Rectal smooth muscle tissue (tissue), 1 donor: ENCODE measurements around the gene ZNF768.

ENCODE experiments used
- H3K27ac ChIP-seq: one replicate; pipeline ENCODE4 v1.7.0; 2013; ENCODE audit warnings: low read depth, low read length, inconsistent platforms
- H3K27me3 ChIP-seq: one replicate; pipeline ENCODE4 v1.7.0; 2013; ENCODE audit warnings: low read length; ENCODE audit not compliant: control insufficient read depth, insufficient read depth
- H3K36me3 ChIP-seq: one replicate; pipeline ENCODE4 v1.7.0; 2013; ENCODE audit warnings: low read length; ENCODE audit not compliant: control insufficient read depth, insufficient read depth
- H3K4me1 ChIP-seq: one replicate; pipeline ENCODE4 v1.7.0; 2013; ENCODE audit warnings: low read length; ENCODE audit not compliant: control insufficient read depth, insufficient read depth
- H3K4me3 ChIP-seq: one replicate; pipeline ENCODE4 v1.7.0; 2013; ENCODE audit warnings: low read length
- H3K9ac ChIP-seq: one replicate; pipeline ENCODE4 v1.7.0; 2013; ENCODE audit warnings: low read length

Gene ZNF768

GRCh38 chr16:30535106-30535776, 8.9 kb upstream of the ZNF768 start:
- Histone ChIP-seq H3K27me3 (no peaks in the 10 kb centered on the region), H3K9ac (peak overlapping the region; percentile 69), H3K4me3 (peak overlapping the region; percentile 80), H3K27ac (peak overlapping the region; percentile 92), H3K36me3 (peaks cover 4% of the 10 kb centered on the region), H3K4me1 (peaks cover 4% of the 10 kb centered on the region)

- Histone ChIP-seq H3K27me3 (no peaks in the 10 kb centered on the region), H3K36me3 (peaks cover 4% of the 10 kb centered on the region), H3K9ac (peak within 1 kb of the TSS; percentile 92), H3K4me1 (peaks cover 4% of the 10 kb centered on the region), H3K27ac (peak within 1 kb of the TSS; percentile 92), H3K4me3 (peak within 1 kb of the TSS; percentile 80)
Measured at GRCh38 chr16:30534368-30535105, 8.2 kb upstream of the ZNF768 start, which contains the start of gene ZNF747. Gene ZNF747 (minus strand): TSS chr16:30534858. CDS start chr16:30534679, 179 bp downstream.

DNA sequence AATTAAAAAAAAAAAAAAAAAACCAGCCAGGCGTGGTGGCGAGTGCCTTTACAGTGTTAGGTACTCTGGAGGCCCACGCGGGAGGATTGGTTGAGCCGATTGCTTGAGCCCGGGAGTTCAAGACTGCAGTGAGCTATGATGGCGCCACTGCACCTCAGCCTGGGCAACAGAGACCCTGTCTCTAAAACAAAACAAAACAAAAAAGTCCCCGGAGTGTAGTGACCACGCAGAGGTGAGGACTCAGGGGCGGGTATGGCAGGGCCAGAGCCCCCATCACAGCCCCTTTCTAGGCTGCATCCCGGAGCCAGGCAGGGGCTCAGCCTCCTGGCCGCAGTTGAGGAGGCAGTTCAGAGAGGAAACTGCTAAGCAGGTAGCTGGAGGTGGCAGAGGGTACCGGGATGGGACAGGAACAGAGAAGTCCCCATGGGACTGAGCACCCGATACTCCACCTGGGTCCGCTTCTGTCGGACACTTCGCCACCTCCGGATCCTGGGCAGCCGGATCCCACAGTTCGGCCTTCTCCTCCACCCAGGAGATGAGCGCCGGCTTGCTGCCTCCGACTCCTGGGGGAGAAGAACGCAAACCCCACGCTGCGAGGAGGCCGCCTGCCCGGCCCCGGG, 7.5 kb upstream of the ZNF768 start:
- Histone ChIP-seq H3K9ac (peak overlapping the region; percentile 92), H3K27ac (peak overlapping the region; percentile 92), H3K36me3 (peaks cover 4% of the 10 kb centered on the region), H3K4me1 (peaks cover 4% of the 10 kb centered on the region), H3K27me3 (no peaks in the 10 kb centered on the region), H3K4me3 (peak overlapping the region; percentile 80)

- Histone ChIP-seq H3K4me3 (peak overlapping the region; percentile 80), H3K4me1 (peaks cover 4% of the 10 kb centered on the region), H3K27ac (no peak overlapping the region)
Measured at GRCh38 chr16:30533146-30533522, 6.8 kb upstream of the ZNF768 start.

DNA sequence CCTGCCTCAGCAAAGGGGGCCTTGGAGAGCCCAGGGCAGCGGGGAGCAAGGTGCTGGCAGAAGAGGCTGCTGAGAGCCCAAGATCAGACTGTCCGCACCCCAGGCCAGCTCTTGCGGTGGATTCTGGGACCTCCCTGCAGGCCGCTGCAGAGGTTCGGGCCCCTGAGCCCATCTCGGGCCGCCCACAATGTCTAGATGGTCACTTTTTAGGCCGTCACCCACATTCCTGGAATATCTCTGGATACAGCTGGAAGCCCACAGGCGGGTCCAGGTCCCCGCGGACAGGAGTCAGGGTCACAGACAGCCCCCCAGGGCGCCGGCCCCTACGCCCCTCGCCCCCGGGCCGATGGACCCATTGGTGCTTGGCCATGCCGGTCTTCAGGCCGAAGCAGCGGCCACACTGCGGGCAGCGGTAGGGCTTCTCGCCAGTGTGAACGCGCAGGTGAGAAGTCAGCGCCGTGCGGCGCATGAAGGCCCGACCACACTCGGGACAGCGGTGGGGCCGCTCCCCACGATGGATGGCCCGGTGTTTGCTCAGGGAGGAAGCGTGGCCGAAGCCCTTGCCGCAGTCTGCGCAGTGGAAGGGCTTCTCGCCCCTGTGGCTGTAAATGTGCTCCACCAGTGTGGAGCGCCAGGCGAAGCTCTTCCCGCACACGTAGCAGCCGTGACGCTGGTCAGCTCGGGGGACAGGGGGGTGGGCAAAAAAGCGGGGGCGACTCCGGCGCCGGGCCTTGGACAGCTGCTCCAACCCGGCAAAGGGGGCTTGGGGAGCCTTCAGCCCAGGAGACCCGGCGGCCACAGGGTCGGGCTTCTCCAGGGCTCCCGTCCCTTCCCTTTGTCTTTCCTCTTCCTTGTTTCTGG, 6.1 kb upstream of the ZNF768 start:
- H3K4me3 ChIP-seq, result no peak overlapping the region
- no peak overlapping the region for H3K27ac ChIP-seq
- H3K4me1 ChIP-seq, result peaks cover 9% of the 10 kb centered on the region
- H3K36me3 ChIP-seq, result peaks cover 4% of the 10 kb centered on the region
- H3K27me3 ChIP-seq, result no peaks in the 10 kb centered on the region
- H3K9ac ChIP-seq, result no peak overlapping the region

More at GRCh38 chr16:30533146-30533522, 6.8 kb upstream of the ZNF768 start:
- no peaks in the 10 kb centered on the region for H3K27me3 ChIP-seq
- peaks cover 4% of the 10 kb centered on the region for H3K36me3 ChIP-seq
- no peak overlapping the region for H3K9ac ChIP-seq

DNA sequence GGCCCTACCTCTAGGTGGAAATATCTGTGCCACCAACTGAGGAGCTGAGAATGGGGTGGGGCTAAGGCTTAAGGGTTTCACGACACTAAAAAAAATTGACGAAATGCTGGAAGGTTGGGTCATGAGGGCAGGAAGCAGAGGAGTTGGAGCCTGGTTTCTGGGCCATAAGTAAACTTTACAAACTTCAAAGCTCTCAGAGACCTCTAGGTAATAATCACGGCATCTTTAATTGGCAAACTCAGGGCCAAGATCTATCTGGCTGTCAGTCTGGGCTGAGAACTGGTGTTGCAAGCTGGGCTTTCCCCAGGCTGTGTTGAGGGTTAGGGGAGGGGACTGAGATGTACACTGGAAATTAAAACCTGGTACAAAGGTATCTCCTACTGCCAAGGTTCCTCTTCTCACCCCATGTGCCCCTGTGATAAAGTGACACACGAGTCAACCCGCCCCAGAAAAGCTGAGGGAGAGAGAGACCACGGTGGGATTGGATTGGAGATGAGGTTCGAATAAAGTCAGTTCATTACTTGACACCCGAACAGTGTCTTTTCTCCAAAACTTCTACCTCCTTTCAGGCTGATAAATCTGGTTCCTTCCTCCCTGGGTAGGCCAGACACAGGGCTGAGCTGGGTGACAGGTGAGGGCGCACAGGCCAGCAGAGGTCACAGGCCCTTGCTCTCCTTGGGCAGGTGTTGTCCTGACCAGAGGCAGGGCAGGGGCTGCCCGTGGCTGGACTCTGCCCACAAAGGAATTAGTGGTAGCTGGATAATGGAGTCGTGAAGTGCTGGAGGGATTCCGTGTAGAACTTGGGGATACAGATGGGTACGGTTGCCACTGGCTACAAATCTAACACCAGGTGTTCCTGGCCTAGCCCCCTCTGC, 4.0 kb upstream of the ZNF768 start:
- no peaks in the 10 kb centered on the region for H3K27me3 ChIP-seq
- H3K27ac ChIP-seq, result no peak overlapping the region
- no peak overlapping the region for H3K4me3 ChIP-seq
- H3K36me3 ChIP-seq, result peaks cover 4% of the 10 kb centered on the region
- no peak overlapping the region for H3K9ac ChIP-seq
- peaks cover 14% of the 10 kb centered on the region for H3K4me1 ChIP-seq

DNA sequence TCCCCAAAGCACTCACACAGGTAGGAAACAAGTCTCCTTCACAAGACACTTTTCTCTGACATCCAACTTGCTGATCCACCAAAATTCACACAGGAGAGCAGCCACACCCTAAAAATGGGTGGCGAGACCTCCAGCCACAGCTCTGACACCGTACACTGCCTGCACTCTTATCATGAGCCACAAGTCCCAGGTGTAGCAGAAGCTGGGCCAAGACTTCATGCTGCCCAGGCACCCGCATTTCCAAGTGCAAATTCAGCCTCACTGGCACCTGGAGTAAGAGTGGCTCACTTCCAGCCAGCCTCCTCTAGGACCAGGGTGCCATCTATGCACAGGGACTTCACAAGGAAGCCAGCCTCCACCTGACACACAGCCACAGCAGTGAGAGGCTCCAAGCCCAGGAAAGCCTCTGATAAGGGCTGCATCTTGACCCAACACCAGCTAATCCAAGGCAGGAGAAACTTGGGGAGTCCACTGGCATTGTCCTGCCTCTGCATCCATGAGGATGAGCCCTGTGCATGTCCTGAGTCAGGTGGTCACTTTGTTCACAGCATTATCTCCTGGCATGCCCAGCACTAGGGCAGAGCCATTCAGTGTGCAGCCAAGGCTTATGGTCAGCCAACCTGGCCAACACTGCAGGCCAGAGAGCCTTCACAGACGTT, 2.6 kb upstream of the ZNF768 start:
- H3K27me3 ChIP-seq, result no peaks in the 10 kb centered on the region
- no peak overlapping the region for H3K27ac ChIP-seq
- H3K36me3 ChIP-seq, result peaks cover 4% of the 10 kb centered on the region
- no peak overlapping the region for H3K4me3 ChIP-seq
- peaks cover 13% of the 10 kb centered on the region for H3K4me1 ChIP-seq
- no peak overlapping the region for H3K9ac ChIP-seq

- Histone ChIP-seq H3K27me3 (no peaks in the 10 kb centered on the region), H3K27ac (peak overlapping the region; percentile 84), H3K36me3 (peaks cover 4% of the 10 kb centered on the region), H3K4me1 (peaks cover 10% of the 10 kb centered on the region), H3K4me3 (peak overlapping the region; percentile 49), H3K9ac (peak overlapping the region; percentile 84)
Measured at GRCh38 chr16:30527635-30528178, 1.3 kb upstream of the ZNF768 start.

- peaks cover 10% of the 10 kb centered on the region for H3K4me1 ChIP-seq
- H3K27me3 ChIP-seq, result no peaks in the 10 kb centered on the region
- peak overlapping the region; percentile 84 for H3K9ac ChIP-seq
- peak overlapping the region; percentile 99 for H3K27ac ChIP-seq
- peaks cover 4% of the 10 kb centered on the region for H3K36me3 ChIP-seq
- peak overlapping the region; percentile 93 for H3K4me3 ChIP-seq
Measured at GRCh38 chr16:30526823-30527634, 663 bp upstream of the ZNF768 start.

DNA sequence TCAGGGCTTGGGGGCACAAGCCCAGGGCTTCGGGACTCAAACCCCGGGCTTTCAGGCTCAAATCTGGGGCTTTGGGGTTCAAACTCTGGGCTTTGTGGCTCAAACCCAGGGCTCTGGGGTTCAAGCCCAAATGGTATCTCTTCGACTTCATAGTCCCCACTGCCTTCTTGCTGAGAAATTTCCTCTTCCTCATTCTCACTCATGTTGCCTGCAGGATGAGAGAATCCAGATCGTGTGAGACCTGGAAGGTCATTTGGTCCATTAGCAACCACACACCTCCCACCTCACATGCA, 576 bp downstream of the ZNF768 start:
- peak overlapping the region; percentile 77 for H3K4me3 ChIP-seq
- peak overlapping the region; percentile 82 for H3K9ac ChIP-seq
- peaks cover 10% of the 10 kb centered on the region for H3K4me1 ChIP-seq
- no peaks in the 10 kb centered on the region for H3K27me3 ChIP-seq
- H3K27ac ChIP-seq, result peak overlapping the region; percentile 99
- peaks cover 2% of the 10 kb centered on the region for H3K36me3 ChIP-seq
